Naive thymus-derived CD8-positive, alpha-beta T cell (primary cell): ENCODE data around the gene SH3BP1. TPM values are rescaled to one million over a fixed set of nuclear protein-coding genes. Genes with fewer than 3 reads are reported as not detected.

Experiments used
- ATAC-seq, 2 donors: fragments of 150-1000 bp; cut with Tn5 transposase in 1 of 2; sonication (Bioruptor Pico), chemical (Tn5 transposase) in 1 of 2; 1 replicate in 1 of 2; 2 replicates in 1 of 2; pipeline ENCODE4 v1.10.0; 2021; ENCODE audit warnings: mild to moderate bottlenecking in 2 of 2, moderate library complexity in 2 of 2
- POLR2A ChIA-PET: fragments of 350-600 bp; sonication (Branson Sonifier 250); formaldehyde crosslinking; loops from one replicate; lab custom pipeline; 2021; ENCODE audit warnings: antibody characterized with exemption; lab: Charles Lee
- DNase-seq, 10 donors: peaks; one replicate each; pipeline versions ENCODE4 v3.0.0 to v3.0.0-alpha.2; 2020 to 2022
- H3K27ac Mint-ChIP-seq, 10 donors: one replicate each; pipeline ENCODE4 v1.8.0; 2020 to 2022; ENCODE audit warnings: mild to moderate bottlenecking in 10 of 10, mixed read lengths in 10 of 10, moderate library complexity in 4 of 10, inconsistent platforms in 1 of 10
- H3K27me3 Mint-ChIP-seq, 5 donors: one replicate each; pipeline ENCODE4 v1.8.0; 2021 to 2022; ENCODE audit warnings: mixed read lengths in 5 of 5
- H3K36me3 Mint-ChIP-seq, 3 donors: one replicate each; pipeline ENCODE4 v1.8.0; 2020 to 2022; ENCODE audit warnings: mixed read lengths in 3 of 3, mild to moderate bottlenecking in 2 of 3, inconsistent platforms in 1 of 3
- H3K4me1 Mint-ChIP-seq, 4 donors: one replicate each; pipeline ENCODE4 v1.8.0; 2021 to 2022; ENCODE audit warnings: mixed read lengths in 4 of 4
- H3K4me3 Mint-ChIP-seq, 10 donors: one replicate each; pipeline ENCODE4 v1.8.0; 2020 to 2022; ENCODE audit warnings: mild to moderate bottlenecking in 10 of 10, mixed read lengths in 10 of 10, moderate library complexity in 6 of 10, inconsistent platforms in 1 of 10
- H3K9me3 Mint-ChIP-seq, 9 donors: one replicate each; pipeline ENCODE4 v1.8.0; 2020 to 2022; ENCODE audit warnings: mixed read lengths in 9 of 9, mild to moderate bottlenecking in 3 of 9, inconsistent platforms in 1 of 9, moderate library complexity in 1 of 9
- polyA plus RNA-seq, 3 donors: library from polyadenylated mRNA; unstranded; fragments of 300-500 nt; fragmentation: Illumina TruSeq; gene quantifications; one replicate each; pipeline ENCODE4 v1.2.3, GENCODE V29; 2021
- total RNA-seq, 8 experiments: library from RNA in 2 of 8; stranded (reverse) in 2 of 8; gene quantifications; one replicate each; pipeline ENCODE4 v1.2.3 and lab custom pipeline; 2021 to 2026

Gene SH3BP1
- total and polyA plus RNA-seq, 5 experiments from 2014 or later, result 16.9 to 79.0 (median 26.5) TPM

- Mint-ChIP-seq H3K9me3 (no peaks in the 10 kb centered on the region), H3K27me3 (no peaks in the 10 kb centered on the region), H3K4me1 (peaks cover 0 to 7% (median 3%) of the 10 kb centered on the region in 4 donors), H3K4me3 (no peak overlapping the region), H3K27ac (peak overlapping the region in 1 of 10 donors; percentile 14), H3K36me3 (peaks cover 0 to 51% (median 0%) of the 10 kb centered on the region in 3 donors)
- ATAC-seq (no peak), DNase-seq (no peak)
- POLR2A ChIA-PET, result interaction anchor here (1.6 to 64.1 kb wide), 2 partner anchors 8 to 45 kb away, joined by 4 to 2283 read pairs; partner anchors contain the start of genes LGALS1, NOL12, PDXP and SH3BP1
These were observed 21.3 kb upstream of the SH3BP1 start for GRCh38 chr22:37618072-37618656.

DNA sequence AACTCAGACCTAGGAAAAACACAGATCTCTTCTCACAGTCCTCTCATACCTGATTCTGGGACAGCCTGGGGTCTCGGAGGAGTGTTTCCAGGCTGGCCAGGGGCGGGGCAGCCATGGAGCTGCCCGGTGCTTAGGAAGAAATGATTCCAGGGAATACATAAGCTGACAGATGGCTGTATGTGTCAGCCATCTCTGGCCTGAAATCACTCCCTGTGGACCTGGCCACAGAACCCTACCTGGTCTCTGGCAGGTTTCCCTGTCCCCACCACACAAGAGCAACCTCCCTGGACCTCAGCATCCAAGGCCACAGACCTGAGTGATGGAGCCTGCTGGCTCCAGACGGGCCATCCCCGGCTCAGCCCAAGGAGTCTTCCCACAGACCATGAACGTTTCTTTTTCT is 20.8 kb upstream of the SH3BP1 start:
- DNase-seq (no peak), ATAC-seq (no peak)
- Mint-ChIP-seq H3K9me3 (no peaks in the 10 kb centered on the region), H3K4me3 (no peak overlapping the region), H3K27me3 (no peaks in the 10 kb centered on the region), H3K36me3 (peaks cover 0 to 52% (median 1%) of the 10 kb centered on the region in 3 donors), H3K4me1 (peaks cover 2 to 8% (median 5%) of the 10 kb centered on the region in 4 donors), H3K27ac (peak overlapping the region in 5 of 10 donors; percentile 14 to 48 (median 34))
- POLR2A ChIA-PET, result interaction anchor here (1.6 to 64.1 kb wide), 2 partner anchors 7 to 45 kb away, joined by 4 to 2283 read pairs; partner anchors contain the start of genes LGALS1, NOL12, PDXP and SH3BP1

GRCh38 chr22:37619991-37620390 is 19.5 kb upstream of the SH3BP1 start:
- DNase-seq (peak in 1 of 10 donors; percentile 52), ATAC-seq (no peak)
- Mint-ChIP-seq H3K9me3 (no peaks in the 10 kb centered on the region), H3K36me3 (peaks cover 0 to 48% (median 2%) of the 10 kb centered on the region in 3 donors), H3K27me3 (no peaks in the 10 kb centered on the region), H3K27ac (peak overlapping the region in 4 of 10 donors; percentile 11 to 49 (median 39)), H3K4me1 (peaks cover 5 to 20% (median 17%) of the 10 kb centered on the region in 4 donors), H3K4me3 (no peak overlapping the region)
- POLR2A ChIA-PET, result interaction anchor here (1.4 to 64.1 kb wide), 2 partner anchors 8 to 43 kb away, joined by 4 to 2283 read pairs; partner anchors contain the start of genes LGALS1, NOL12, PDXP and SH3BP1

- no peaks in the 10 kb centered on the region for H3K27me3 Mint-ChIP-seq
- H3K4me3 Mint-ChIP-seq, result no peak overlapping the region
- peaks cover 10 to 31% (median 31%) of the 10 kb centered on the region in 4 donors for H3K4me1 Mint-ChIP-seq
- H3K9me3 Mint-ChIP-seq, result no peaks in the 10 kb centered on the region
- peaks cover 0 to 40% (median 2%) of the 10 kb centered on the region in 3 donors for H3K36me3 Mint-ChIP-seq
- DNase-seq (no peak), ATAC-seq (no peak)
- POLR2A ChIA-PET, result interaction anchor here (0.8 to 64.1 kb wide), 2 partner anchors 13 to 42 kb away, joined by 3 to 2283 read pairs; partner anchors contain the start of genes LGALS1, NOL12, PDXP and SH3BP1
- peak overlapping the region in 1 of 10 donors; percentile 29 for H3K27ac Mint-ChIP-seq
These were observed 18.1 kb upstream of the SH3BP1 start for GRCh38 chr22:37621352-37621860.

- H3K4me3 Mint-ChIP-seq, result peak overlapping the region; percentile 42 to 90 (median 80)
- DNase-seq (peak; percentile 72 to 89 (median 79)), ATAC-seq (peak; percentile 63 to 73)
- H3K4me1 Mint-ChIP-seq, result peaks cover 19 to 50% (median 49%) of the 10 kb centered on the region in 4 donors
- POLR2A ChIA-PET, result interaction anchor here (7.0 to 64.1 kb wide), 2 partner anchors 16 to 40 kb away, joined by 81 to 2283 read pairs; partner anchors contain the start of genes GGA1, LGALS1, NOL12 and PDXP
- peak overlapping the region; percentile 87 to 99 (median 96) for H3K27ac Mint-ChIP-seq
- H3K36me3 Mint-ChIP-seq, result peaks cover 0 to 26% (median 2%) of the 10 kb centered on the region in 3 donors
- H3K9me3 Mint-ChIP-seq, result no peaks in the 10 kb centered on the region
- no peaks in the 10 kb centered on the region for H3K27me3 Mint-ChIP-seq
These were observed 16.1 kb upstream of the SH3BP1 start for GRCh38 chr22:37623075-37624016.

DNA sequence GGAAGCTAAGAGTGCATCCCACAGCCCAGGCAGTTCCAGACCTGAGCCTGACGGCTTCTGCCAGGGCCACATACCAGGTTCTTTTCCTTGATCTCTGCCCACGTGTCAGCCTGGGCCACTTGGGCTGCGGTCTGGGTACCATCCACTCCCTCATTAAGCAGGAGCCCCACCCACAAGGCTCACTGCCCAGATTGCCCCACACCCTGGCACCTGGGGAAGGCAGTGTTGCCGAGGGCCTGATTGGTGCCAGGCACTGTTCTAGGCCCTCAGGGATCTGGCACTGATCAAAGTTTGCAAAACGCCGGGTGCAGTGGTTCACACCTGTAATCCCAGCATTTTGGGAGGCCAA is 15.5 kb upstream of the SH3BP1 start:
- ATAC-seq (no peak), DNase-seq (no peak)
- POLR2A ChIA-PET, result interaction anchor here (7.0 to 64.1 kb wide), 2 partner anchors 17 to 39 kb away, joined by 81 to 2283 read pairs; partner anchors contain the start of genes GGA1, LGALS1, NOL12 and PDXP
- Mint-ChIP-seq H3K36me3 (peaks cover 0 to 20% (median 2%) of the 10 kb centered on the region in 3 donors), H3K4me3 (peak overlapping the region in 4 of 10 donors; percentile 79 to 86 (median 82)), H3K27ac (peak overlapping the region in 9 of 10 donors; percentile 87 to 99 (median 97)), H3K9me3 (no peaks in the 10 kb centered on the region), H3K4me1 (peaks cover 24 to 57% (median 56%) of the 10 kb centered on the region in 4 donors), H3K27me3 (no peaks in the 10 kb centered on the region)

- Mint-ChIP-seq H3K4me1 (peaks cover 27 to 63% (median 61%) of the 10 kb centered on the region in 4 donors), H3K36me3 (peaks cover 0 to 11% (median 2%) of the 10 kb centered on the region in 3 donors), H3K4me3 (peak overlapping the region in 6 of 10 donors; percentile 20 to 87 (median 65)), H3K9me3 (no peaks in the 10 kb centered on the region), H3K27ac (peak overlapping the region; percentile 84 to 98 (median 93)), H3K27me3 (no peaks in the 10 kb centered on the region)
- ATAC-seq, result no peak
- POLR2A ChIA-PET, result interaction anchor here (0.9 to 64.1 kb wide), 4 partner anchors 9 to 39 kb away, joined by 3 to 2283 read pairs (median 42); partner anchors contain the start of genes GGA1, LGALS1, NOL12 and PDXP
- no peak for DNase-seq
These were observed 14.6 kb upstream of the SH3BP1 start for GRCh38 chr22:37624876-37625275.

DNA sequence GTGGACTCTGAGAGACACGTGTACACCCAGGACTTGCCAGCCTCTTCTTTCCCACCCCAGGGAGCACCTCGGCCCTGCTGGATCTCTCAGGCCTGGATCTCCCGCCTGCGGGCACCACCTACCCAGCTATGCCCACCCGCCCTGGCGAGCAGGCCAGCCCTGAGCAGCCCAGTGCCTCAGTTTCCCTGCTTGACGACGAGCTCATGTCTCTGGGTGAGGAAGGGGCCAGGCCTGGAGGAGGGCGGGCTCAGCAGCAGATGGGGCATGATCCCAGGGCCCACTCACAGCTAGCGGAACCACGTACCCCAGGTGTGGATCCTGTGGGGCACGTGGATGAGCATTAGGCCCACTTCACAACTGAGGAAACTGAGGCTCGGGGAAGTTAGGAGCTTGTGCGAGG is 13.7 kb upstream of the SH3BP1 start:
- ATAC-seq, result no peak
- Mint-ChIP-seq H3K27ac (peak overlapping the region; percentile 28 to 98 (median 93)), H3K4me1 (peaks cover 27 to 66% (median 63%) of the 10 kb centered on the region in 4 donors), H3K4me3 (peak overlapping the region in 6 of 10 donors; percentile 6 to 87 (median 51)), H3K36me3 (peaks cover 0 to 8% (median 2%) of the 10 kb centered on the region in 3 donors), H3K27me3 (no peaks in the 10 kb centered on the region), H3K9me3 (no peaks in the 10 kb centered on the region)
- DNase-seq, result no peak
- POLR2A ChIA-PET, result interaction anchor here (0.9 to 64.1 kb wide), 6 partner anchors 7 to 38 kb away, joined by 3 to 2283 read pairs (median 4); partner anchors contain the start of genes GGA1, LGALS1, NOL12 and PDXP

DNA sequence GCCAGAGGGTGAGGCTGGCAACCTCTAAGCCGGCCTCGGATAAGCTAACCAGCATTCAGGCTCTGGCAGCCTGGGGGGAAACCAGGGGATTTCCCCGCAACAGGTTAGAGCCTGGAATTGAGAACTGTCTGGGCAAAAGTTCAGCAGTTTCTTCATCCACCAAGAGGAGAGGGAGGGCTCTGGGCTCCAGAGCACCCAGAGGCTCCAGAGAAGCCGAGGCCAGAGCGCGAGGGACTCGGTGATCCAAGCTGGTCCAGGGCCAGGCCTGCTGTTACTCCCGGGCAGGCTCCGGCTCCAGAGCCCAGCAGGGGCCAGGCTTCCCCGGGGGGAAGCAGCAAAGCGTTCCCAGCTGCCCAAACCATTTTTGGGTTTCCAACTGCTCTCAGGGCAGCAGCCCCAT is 13.3 kb upstream of the SH3BP1 start:
- peaks cover 27 to 67% (median 65%) of the 10 kb centered on the region in 4 donors for H3K4me1 Mint-ChIP-seq
- no peaks in the 10 kb centered on the region for H3K27me3 Mint-ChIP-seq
- H3K27ac Mint-ChIP-seq, result peak overlapping the region; percentile 89 to 98 (median 94)
- peak overlapping the region in 8 of 10 donors; percentile 20 to 87 (median 52) for H3K4me3 Mint-ChIP-seq
- no peak for ATAC-seq
- H3K36me3 Mint-ChIP-seq, result peaks cover 0 to 7% (median 2%) of the 10 kb centered on the region in 3 donors
- DNase-seq, result no peak
- no peaks in the 10 kb centered on the region for H3K9me3 Mint-ChIP-seq
- POLR2A ChIA-PET, result interaction anchor here (0.8 to 64.1 kb wide), 6 partner anchors 8 to 275 kb away, joined by 3 to 2283 read pairs (median 4); partner anchors contain the start of genes GGA1, LGALS1, NOL12 and PDXP

- H3K27ac Mint-ChIP-seq, result peak overlapping the region; percentile 89 to 98 (median 94)
- peak overlapping the region; percentile 65 to 87 (median 75) for H3K4me3 Mint-ChIP-seq
- peaks cover 27 to 71% (median 70%) of the 10 kb centered on the region in 4 donors for H3K4me1 Mint-ChIP-seq
- POLR2A ChIA-PET, result interaction anchor here (0.8 to 64.1 kb wide), 6 partner anchors 8 to 275 kb away, joined by 3 to 2283 read pairs (median 6); partner anchors contain the start of genes GGA1, LGALS1, NOL12 and PDXP
- peaks cover 0 to 4% (median 2%) of the 10 kb centered on the region in 3 donors for H3K36me3 Mint-ChIP-seq
- DNase-seq (no peak), ATAC-seq (no peak)
- no peaks in the 10 kb centered on the region for H3K9me3 Mint-ChIP-seq
- no peaks in the 10 kb centered on the region for H3K27me3 Mint-ChIP-seq
These were observed 12.9 kb upstream of the SH3BP1 start for GRCh38 chr22:37626556-37627075.

DNA sequence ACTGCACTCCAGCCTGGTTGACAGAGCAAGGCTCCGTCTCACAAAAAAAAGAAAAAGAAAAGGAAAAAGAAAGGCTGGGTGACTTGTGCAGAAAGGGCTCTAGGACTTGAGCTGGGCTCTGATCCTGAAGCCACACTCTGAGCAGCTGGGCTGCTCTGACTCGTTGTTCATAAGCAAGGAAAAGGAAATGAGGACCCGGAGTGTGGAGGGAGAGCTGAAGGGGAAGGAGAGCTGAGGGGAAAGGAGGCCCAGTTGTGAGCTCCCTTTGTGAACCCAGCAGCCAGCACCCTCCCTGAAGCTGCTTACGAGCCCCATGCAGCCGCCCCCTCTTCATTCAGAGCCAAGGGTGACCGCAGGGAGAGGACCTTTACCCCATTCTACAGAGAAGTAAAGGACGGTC is 12.3 kb upstream of the SH3BP1 start:
- Mint-ChIP-seq H3K36me3 (peaks cover 0 to 2% (median 2%) of the 10 kb centered on the region in 3 donors), H3K4me1 (peaks cover 31 to 76% (median 75%) of the 10 kb centered on the region in 4 donors), H3K27me3 (no peaks in the 10 kb centered on the region), H3K27ac (peak overlapping the region; percentile 89 to 98 (median 94)), H3K4me3 (peak overlapping the region; percentile 65 to 87 (median 75)), H3K9me3 (no peaks in the 10 kb centered on the region)
- DNase-seq (no peak), ATAC-seq (peak; percentile 31 to 40)
- POLR2A ChIA-PET, result interaction anchor here (1.0 to 64.1 kb wide), 4 partner anchors 20 to 217 kb away, joined by 4 to 2283 read pairs (median 45); partner anchors contain the start of genes ANKRD54, GGA1, LGALS1 and NOL12
